ENCODE results near the gene RASA2.
A peak's percentile ranks its signal among the peaks of the same experiment; 100 is the strongest.

RASA2 gene

DNA sequence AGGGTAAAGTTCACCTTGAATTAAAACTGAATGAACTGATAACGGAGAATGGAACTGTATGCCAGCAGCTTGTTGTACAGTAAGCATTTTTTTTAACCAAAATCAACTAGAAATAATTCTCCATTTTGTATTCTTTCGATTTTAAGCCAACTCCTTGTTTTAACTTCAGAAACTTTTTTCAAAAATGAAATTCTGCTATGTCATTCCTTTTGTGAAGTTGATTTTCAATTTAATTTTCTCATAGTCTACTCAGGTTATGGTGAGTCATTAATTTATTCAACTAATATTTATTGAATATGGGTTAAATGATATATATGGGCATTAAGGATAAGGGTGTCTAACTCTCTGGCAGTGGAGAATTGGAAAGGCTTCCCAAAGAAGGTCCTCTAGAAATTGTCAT lies 53.7 kb downstream of the RASA2 start:
- no peak overlapping the region for H2AFZ ChIP-seq (ENCODE audit: low read length)
- H3F3A ChIP-seq (ENCODE audit: insufficient read depth, low read length), result no peaks in the 10 kb centered on the region
- H3K9me2 ChIP-seq (replicated peaks; ENCODE audit: insufficient read depth, low read length), result no peaks in the 10 kb centered on the region
- no peaks in the 10 kb centered on the region for H3K9me3 ChIP-seq (replicated peaks; ENCODE audit: insufficient read depth, low read length)
- H4K20me1 ChIP-seq (ENCODE audit: insufficient read depth, low read length), result no peaks in the 10 kb centered on the region
- H3K4me2 ChIP-seq (ENCODE audit: low read depth, low read length), result no peak overlapping the region
- 0 out of 2 replicates have a peak, but pooled peaks cover 2% of the 10 kb centered on the region for H3K4me1 ChIP-seq (ENCODE audit: low read length)
- no peak overlapping the region for H3K27ac ChIP-seq (ENCODE audit: low read length)
- no peak overlapping the region for H3K4me3 ChIP-seq (ENCODE audit: low read length)
- H3K9ac ChIP-seq (ENCODE audit: low read length), result no peak overlapping the region
- no peaks in the 10 kb centered on the region for H3K27me3 ChIP-seq (replicated peaks; ENCODE audit: insufficient read depth, low read length)
- H3K36me3 ChIP-seq (replicated peaks; ENCODE audit: insufficient read depth, low read length), result no peaks in the 10 kb centered on the region; the same call in 1 of the 2 replicates
- no peak for DNase-seq
- peaks cover 29% of the 10 kb centered on the region for H3K79me2 ChIP-seq (ENCODE audit: low read length)
- TF ChIP-seq EZH2 (optimal IDR thresholded peaks at IDR 0.05; ENCODE audit: low read depth, low read length), result no peak
- TF ChIP-seq EZH2phosphoT487 (IDR thresholded peaks at IDR 0.05; ENCODE audit: low read length), result no peak
- TF ChIP-seq, protein P1, sequence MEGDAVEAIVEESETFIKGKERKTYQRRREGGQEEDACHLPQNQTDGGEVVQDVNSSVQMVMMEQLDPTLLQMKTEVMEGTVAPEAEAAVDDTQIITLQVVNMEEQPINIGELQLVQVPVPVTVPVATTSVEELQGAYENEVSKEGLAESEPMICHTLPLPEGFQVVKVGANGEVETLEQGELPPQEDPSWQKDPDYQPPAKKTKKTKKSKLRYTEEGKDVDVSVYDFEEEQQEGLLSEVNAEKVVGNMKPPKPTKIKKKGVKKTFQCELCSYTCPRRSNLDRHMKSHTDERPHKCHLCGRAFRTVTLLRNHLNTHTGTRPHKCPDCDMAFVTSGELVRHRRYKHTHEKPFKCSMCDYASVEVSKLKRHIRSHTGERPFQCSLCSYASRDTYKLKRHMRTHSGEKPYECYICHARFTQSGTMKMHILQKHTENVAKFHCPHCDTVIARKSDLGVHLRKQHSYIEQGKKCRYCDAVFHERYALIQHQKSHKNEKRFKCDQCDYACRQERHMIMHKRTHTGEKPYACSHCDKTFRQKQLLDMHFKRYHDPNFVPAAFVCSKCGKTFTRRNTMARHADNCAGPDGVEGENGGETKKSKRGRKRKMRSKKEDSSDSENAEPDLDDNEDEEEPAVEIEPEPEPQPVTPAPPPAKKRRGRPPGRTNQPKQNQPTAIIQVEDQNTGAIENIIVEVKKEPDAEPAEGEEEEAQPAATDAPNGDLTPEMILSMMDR (IDR thresholded peaks at IDR 0.05; ENCODE audit: low read length), result no peak

DNA sequence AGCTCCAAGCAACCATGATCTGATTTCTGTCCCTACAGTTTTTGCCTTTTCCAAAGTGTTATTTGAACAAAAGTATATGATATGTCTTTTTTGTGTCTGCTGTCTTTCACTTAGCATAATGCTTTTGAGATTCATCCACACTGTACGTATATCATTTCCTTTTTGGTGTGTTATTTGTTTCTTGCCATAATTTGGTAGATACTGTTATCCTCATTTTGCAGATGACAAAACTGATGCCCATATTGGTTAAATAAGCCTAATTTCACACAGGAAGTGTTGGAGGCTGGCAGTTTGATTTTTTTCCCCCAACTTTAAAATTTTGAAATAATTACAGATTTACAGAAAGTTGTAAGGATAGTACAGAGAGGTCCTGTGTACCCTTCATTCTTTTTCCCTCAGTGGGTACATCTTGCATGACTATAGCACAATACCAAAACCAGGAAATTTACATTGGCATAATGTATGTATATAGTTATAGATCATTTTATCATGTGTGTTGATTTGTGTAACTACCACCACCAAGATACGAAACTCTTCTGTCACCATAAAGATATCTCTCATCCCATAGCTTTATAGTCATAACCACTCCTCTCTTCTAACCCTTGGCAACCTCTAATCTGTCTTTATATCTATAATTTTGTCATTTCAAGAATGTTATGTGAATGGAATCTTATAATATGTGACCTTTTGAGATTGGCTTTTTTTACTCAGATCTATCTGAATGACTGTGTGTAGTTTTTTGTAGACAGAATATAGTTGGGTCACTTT lies 55.6 kb downstream of the RASA2 start:
- Histone ChIP-seq H3K4me3 (ENCODE audit: low read length) (no peak overlapping the region), H3K36me3 (replicated peaks; ENCODE audit: insufficient read depth, low read length) (peaks cover 3% of the 10 kb centered on the region; the same call in 1 of the 2 replicates), H3K27ac (ENCODE audit: low read length) (no peak overlapping the region), H3K27me3 (replicated peaks; ENCODE audit: insufficient read depth, low read length) (no peaks in the 10 kb centered on the region), H4K20me1 (ENCODE audit: insufficient read depth, low read length) (no peaks in the 10 kb centered on the region), H3K4me1 (ENCODE audit: low read length) (0 out of 2 replicates have a peak, but pooled peaks cover 2% of the 10 kb centered on the region), H3K9me3 (replicated peaks; ENCODE audit: insufficient read depth, low read length) (no peaks in the 10 kb centered on the region), H3F3A (ENCODE audit: insufficient read depth, low read length) (no peaks in the 10 kb centered on the region), H3K9ac (ENCODE audit: low read length) (no peak overlapping the region), H3K79me2 (ENCODE audit: low read length) (peaks cover 47% of the 10 kb centered on the region), H3K4me2 (ENCODE audit: low read depth, low read length) (no peak overlapping the region), H2AFZ (ENCODE audit: low read length) (no peak overlapping the region), H3K9me2 (replicated peaks; ENCODE audit: insufficient read depth, low read length) (no peaks in the 10 kb centered on the region)
- DNase-seq, result no peak
- TF ChIP-seq EZH2 (optimal IDR thresholded peaks at IDR 0.05; ENCODE audit: low read depth, low read length) (no peak), EZH2phosphoT487 (IDR thresholded peaks at IDR 0.05; ENCODE audit: low read length) (no peak)
- TF ChIP-seq, protein P1 (IDR thresholded peaks at IDR 0.05; ENCODE audit: low read length), result no peak

DNA sequence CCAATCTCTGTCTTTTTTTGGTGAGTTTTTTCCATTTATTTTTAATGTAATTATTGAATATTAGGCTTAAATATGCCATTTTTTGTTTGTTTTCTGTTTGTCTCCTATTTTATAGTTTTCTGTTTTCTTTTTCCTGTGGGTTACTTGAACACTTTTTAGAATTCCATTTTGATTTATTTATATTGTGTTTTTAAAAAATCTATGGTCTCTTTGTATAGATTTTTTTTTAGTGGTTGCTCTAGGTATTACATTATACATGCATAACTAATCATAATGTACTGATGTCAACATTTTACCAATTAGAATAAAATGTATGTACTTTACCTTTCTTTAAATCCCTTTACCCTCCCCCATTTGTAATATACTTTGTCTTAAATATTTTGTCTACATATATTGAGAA lies 56.2 kb downstream of the RASA2 start:
- H3K4me1 ChIP-seq (ENCODE audit: low read length), result 0 out of 2 replicates have a peak, but pooled peaks cover 2% of the 10 kb centered on the region
- no peaks in the 10 kb centered on the region for H3K9me2 ChIP-seq (replicated peaks; ENCODE audit: insufficient read depth, low read length)
- H4K20me1 ChIP-seq (ENCODE audit: insufficient read depth, low read length), result peaks cover 4% of the 10 kb centered on the region; the same call in 1 of the 2 replicates
- no peak overlapping the region for H2AFZ ChIP-seq (ENCODE audit: low read length)
- no peak overlapping the region for H3K4me3 ChIP-seq (ENCODE audit: low read length)
- H3K27me3 ChIP-seq (replicated peaks; ENCODE audit: insufficient read depth, low read length), result no peaks in the 10 kb centered on the region
- peaks cover 53% of the 10 kb centered on the region for H3K79me2 ChIP-seq (ENCODE audit: low read length)
- TF ChIP-seq EZH2 (optimal IDR thresholded peaks at IDR 0.05; ENCODE audit: low read depth, low read length), result no peak
- no peak for TF ChIP-seq EZH2phosphoT487 (IDR thresholded peaks at IDR 0.05; ENCODE audit: low read length)
- TF ChIP-seq, protein P1 (IDR thresholded peaks at IDR 0.05; ENCODE audit: low read length), result peak; percentile 10; the same call in 1 of the 2 replicates
- no peaks in the 10 kb centered on the region for H3K9me3 ChIP-seq (replicated peaks; ENCODE audit: insufficient read depth, low read length)
- H3K9ac ChIP-seq (ENCODE audit: low read length), result no peak overlapping the region
- peaks cover 8% of the 10 kb centered on the region for H3K36me3 ChIP-seq (replicated peaks; ENCODE audit: insufficient read depth, low read length)
- no peak for DNase-seq
- no peak overlapping the region for H3K27ac ChIP-seq (ENCODE audit: low read length)
- H3F3A ChIP-seq (ENCODE audit: insufficient read depth, low read length), result no peaks in the 10 kb centered on the region
- no peak overlapping the region for H3K4me2 ChIP-seq (ENCODE audit: low read depth, low read length)
